ENCODE results near the gene DOK7. TPM values are rescaled to one million over a fixed set of nuclear protein-coding genes. Genes with fewer than 3 reads are reported as not detected.

The DOK7 gene
- total RNA-seq, 4 donors from 2014 or later = not detected

- TF ChIP-seq CTCF (IDR thresholded peaks at IDR 0.05; ENCODE audit: low read depth) = no peak
These were observed 23.7 kb downstream of the DOK7 start for GRCh38 chr4:3486541-3487540.

- TF ChIP-seq CTCF (IDR thresholded peaks at IDR 0.05; ENCODE audit: low read depth) = no peak
These were observed 24.8 kb downstream of the DOK7 start for GRCh38 chr4:3487861-3488260.

GRCh38 chr4:3488820-3489219 lies 25.7 kb downstream of the DOK7 start:
- TF ChIP-seq CTCF (IDR thresholded peaks at IDR 0.05; ENCODE audit: low read depth) = no peak

GRCh38 chr4:3489451-3489962 lies 26.4 kb downstream of the DOK7 start:
- TF ChIP-seq CTCF (IDR thresholded peaks at IDR 0.05; ENCODE audit: low read depth) = no peak

GRCh38 chr4:3491681-3492405 lies 28.7 kb downstream of the DOK7 start:
- no peak for TF ChIP-seq CTCF (IDR thresholded peaks at IDR 0.05; ENCODE audit: low read depth)

- no peak for TF ChIP-seq CTCF (IDR thresholded peaks at IDR 0.05; ENCODE audit: low read depth)
These were observed 29.9 kb downstream of the DOK7 start for GRCh38 chr4:3492741-3493719.
